Measurements from ENCODE around the gene ZNF417.
"Not testable (repeated sequence)": the region's sequence is repeated elsewhere in the genome, so short reads cannot be mapped to it uniquely, and the experiment has no call there.

Gene ZNF417

DNA sequence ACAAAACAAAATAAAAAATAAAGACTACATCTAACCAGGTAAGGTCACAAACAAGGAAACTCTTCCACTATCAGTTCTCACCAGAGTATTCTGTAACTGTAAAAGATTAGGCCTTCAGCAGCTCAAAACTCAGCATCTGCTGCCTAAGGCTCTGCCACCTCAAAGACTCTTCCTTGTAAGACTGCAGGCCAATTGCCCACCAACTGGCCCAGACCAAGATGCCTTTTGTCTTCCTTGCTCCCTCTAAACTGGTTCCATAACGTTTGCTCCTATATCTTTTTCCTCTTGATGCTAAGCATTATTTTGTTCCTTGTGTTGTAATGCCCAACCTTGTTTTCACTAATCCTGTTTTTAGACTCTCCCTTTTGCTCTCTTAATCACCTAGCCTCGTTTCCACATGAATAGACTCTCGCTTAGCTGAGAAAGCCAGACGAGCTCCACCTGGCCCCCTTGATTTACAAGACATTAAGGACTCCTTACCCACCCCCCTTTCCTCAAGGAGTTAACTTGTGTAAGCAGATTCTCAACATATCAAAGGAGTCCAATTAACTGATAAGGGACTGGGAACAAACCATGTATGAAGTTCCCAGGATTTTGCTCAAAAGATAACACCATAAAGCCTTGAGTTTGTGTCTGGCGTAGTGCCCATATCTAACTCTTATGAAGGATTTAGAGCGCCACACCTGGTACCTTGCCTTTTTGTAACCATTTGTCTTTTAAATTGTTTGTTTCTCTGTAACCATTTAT, 29.0 kb downstream of the ZNF417 start:
- no peak for DNase-seq (ENCODE audit: low spot score)

DNA sequence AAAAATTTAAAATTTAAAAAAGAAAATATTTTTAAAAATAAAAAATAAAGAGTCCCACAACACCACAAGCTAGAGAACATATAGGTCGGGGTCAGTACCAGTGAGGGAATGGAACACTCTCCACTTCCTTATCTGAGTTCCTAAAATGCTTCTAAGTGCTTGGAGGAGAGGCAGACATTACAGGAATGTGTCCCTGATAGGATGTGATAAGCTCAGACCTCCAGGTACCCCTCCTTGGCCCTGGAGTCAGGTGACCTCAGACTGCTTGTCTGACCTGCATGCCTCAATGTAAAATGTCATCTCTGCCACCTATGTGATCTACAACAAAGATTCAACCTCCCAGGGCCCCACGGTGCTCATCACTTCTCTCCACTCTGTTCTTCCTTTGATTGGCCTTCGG, 30.3 kb downstream of the ZNF417 start:
- no peak for DNase-seq (ENCODE audit: low spot score)

DNA sequence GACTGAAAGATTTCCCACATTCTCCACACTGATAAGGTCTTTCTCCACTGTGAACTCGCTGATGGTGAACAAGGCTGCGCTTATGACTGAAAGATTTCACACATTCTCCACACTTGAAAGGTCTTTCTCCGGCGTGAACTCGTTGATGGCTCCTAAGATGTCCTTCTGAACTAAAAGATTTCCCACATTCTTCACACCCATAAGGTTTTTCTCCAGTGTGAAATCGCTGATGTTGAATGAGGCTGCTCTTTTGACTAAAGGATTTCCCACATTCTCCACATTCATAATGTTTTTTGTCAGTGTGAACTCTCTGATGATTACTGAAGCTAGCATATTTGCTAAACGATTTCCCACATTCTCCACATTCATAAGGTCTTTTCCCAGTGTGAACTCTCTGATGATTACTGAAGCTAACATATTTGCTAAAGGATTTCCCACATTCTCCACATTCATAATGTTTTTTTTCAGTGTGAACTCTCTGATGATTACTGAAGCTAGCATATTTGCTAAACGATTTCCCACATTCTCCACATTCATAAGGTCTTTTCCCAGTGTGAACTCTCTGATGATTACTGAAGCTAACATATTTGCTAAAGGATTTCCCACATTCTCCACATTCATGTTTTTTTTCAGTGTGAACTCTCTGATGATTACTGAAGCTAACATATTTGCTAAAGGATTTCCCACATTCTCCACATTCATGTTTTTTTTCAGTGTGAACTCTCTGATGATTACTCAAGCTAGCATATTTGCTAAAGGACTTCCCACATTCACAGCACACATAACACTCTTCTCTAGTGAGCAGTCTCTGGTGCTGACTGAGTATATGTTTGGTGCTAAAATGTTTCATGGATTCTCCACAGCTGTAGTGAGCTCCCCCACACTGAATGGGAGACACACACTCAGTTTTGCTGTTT, 42.3 kb downstream of the ZNF417 start:
- DNase-seq (ENCODE audit: low spot score) = not testable (repeated sequence)

DNA sequence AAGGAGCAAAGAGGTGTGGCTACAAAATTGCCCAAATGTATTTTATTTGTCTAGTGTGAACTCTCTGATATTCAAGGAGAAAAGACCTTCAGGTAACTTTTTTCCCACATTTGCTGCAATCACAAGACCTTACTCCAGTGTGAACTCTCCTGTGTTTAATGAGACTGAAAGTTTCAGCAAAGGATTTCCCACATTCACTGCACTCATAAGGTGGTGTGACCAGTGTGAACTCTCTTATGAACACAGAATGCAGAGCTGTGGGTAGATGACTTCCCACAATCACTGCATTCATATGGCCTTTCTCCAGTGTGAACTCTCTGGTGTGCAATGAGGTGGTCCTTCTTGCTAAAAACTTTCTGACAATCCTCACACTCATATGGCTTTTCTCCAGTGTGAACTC, 43.9 kb downstream of the ZNF417 start:
- DNase-seq (ENCODE audit: low spot score) = no peak

DNA sequence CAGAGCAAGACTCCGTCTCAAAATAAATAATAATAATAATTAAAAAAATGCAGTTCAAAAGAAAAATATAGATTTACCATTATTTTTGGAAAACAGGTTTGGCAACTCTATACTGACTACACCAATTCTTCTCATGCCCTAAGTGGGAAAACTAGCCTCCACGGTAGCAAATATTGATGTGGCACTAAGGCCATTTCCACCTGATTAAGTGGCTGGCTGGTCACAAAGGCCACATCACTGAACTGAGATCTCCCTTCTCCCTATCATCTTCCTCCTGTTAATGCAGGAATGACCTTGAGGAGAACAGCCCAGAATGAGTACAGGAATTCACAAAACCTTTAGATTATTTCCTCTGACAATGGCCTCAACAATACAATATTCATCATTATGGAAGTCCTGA, 46.2 kb downstream of the ZNF417 start:
- no peak for DNase-seq (ENCODE audit: low spot score)

DNA sequence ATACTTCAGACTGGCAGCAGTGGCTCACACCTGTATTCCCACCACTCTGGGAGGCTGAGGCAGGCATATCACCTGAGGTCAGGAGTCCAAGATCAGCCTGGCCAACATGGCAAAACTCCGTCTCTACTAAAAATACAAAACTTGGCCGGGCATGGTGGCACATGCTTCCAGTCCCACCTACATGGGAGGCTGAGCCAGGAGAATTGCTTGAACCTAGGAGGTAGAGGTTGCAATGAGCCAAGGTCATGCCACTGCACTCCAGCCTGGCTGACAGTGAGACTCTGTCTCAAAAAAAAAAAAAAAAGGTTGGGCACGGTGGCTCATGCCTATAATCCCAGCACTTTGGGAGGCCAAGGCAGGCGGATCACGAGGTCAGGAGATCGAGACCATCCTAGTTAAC, 46.7 kb downstream of the ZNF417 start:
- DNase-seq (ENCODE audit: low spot score) = not testable (repeated sequence)

DNA sequence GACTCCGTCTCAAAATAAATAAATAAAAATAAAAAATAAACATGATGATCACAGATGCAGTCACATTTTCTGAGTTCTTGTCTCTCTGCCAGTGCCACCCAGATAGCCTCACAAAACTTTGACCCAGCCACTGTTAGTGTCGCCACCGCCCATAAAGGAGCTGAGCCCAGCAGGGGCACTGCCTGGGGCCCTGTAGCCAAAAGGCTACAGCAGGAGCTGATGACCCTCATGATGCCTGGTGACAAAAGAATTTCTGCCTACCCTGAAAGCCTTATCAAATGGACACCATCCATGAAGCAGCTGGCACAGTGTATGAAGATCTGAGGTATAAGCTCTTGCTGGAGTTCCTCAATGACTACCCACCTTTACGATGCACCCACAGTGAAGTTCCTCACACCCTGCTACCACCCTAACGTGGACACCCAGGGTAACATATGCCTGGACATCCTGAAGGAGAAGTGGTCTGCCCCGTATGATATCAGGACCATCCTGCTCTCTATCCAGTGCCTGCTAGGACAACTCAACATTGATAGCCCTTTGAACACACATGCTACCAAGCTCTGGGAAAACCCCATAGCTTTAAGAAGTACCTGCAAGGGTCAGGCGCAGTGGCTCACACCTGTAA, 48.4 kb downstream of the ZNF417 start:
- no peak for DNase-seq (ENCODE audit: low spot score)

Data from left forelimb (tissue), 1 donor.